ENCODE data around the gene LRRC32.

- TF ChIP-seq, protein P1, sequence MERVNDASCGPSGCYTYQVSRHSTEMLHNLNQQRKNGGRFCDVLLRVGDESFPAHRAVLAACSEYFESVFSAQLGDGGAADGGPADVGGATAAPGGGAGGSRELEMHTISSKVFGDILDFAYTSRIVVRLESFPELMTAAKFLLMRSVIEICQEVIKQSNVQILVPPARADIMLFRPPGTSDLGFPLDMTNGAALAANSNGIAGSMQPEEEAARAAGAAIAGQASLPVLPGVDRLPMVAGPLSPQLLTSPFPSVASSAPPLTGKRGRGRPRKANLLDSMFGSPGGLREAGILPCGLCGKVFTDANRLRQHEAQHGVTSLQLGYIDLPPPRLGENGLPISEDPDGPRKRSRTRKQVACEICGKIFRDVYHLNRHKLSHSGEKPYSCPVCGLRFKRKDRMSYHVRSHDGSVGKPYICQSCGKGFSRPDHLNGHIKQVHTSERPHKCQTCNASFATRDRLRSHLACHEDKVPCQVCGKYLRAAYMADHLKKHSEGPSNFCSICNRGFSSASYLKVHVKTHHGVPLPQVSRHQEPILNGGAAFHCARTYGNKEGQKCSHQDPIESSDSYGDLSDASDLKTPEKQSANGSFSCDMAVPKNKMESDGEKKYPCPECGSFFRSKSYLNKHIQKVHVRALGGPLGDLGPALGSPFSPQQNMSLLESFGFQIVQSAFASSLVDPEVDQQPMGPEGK (CRISPR knock-in tag; IDR thresholded peaks at IDR 0.05; ENCODE audit: borderline replicate concordance), result no peak
- TF ChIP-seq TOX (CRISPR knock-in tag; IDR thresholded peaks at IDR 0.05; ENCODE audit: borderline replicate concordance), result no peak
- TF ChIP-seq, protein P2, sequence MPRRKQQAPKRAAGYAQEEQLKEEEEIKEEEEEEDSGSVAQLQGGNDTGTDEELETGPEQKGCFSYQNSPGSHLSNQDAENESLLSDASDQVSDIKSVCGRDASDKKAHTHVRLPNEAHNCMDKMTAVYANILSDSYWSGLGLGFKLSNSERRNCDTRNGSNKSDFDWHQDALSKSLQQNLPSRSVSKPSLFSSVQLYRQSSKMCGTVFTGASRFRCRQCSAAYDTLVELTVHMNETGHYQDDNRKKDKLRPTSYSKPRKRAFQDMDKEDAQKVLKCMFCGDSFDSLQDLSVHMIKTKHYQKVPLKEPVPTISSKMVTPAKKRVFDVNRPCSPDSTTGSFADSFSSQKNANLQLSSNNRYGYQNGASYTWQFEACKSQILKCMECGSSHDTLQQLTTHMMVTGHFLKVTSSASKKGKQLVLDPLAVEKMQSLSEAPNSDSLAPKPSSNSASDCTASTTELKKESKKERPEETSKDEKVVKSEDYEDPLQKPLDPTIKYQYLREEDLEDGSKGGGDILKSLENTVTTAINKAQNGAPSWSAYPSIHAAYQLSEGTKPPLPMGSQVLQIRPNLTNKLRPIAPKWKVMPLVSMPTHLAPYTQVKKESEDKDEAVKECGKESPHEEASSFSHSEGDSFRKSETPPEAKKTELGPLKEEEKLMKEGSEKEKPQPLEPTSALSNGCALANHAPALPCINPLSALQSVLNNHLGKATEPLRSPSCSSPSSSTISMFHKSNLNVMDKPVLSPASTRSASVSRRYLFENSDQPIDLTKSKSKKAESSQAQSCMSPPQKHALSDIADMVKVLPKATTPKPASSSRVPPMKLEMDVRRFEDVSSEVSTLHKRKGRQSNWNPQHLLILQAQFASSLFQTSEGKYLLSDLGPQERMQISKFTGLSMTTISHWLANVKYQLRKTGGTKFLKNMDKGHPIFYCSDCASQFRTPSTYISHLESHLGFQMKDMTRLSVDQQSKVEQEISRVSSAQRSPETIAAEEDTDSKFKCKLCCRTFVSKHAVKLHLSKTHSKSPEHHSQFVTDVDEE (CRISPR knock-in tag; IDR thresholded peaks at IDR 0.05), result no peak
- no peak for TF ChIP-seq ZC3H10 (CRISPR knock-in tag; IDR thresholded peaks at IDR 0.05)
- TF ChIP-seq GLIS3 (CRISPR knock-in tag; IDR thresholded peaks at IDR 0.05), result no peak
- no peak for TF ChIP-seq OSR1 (CRISPR knock-in tag; IDR thresholded peaks at IDR 0.05)
These were observed 59.6 kb downstream of the LRRC32 start for GRCh38 chr11:76610871-76611475.

Measured in SK-N-SH treated with all-trans-retinoic acid at 6 μM for 48 hours (cell line).